ENCODE measurements around the gene DIS3L2.
"Not testable (repeated sequence)": the region's sequence is repeated elsewhere in the genome, so short reads cannot be mapped to it uniquely, and the experiment has no call there.

The DIS3L2 gene

DNA sequence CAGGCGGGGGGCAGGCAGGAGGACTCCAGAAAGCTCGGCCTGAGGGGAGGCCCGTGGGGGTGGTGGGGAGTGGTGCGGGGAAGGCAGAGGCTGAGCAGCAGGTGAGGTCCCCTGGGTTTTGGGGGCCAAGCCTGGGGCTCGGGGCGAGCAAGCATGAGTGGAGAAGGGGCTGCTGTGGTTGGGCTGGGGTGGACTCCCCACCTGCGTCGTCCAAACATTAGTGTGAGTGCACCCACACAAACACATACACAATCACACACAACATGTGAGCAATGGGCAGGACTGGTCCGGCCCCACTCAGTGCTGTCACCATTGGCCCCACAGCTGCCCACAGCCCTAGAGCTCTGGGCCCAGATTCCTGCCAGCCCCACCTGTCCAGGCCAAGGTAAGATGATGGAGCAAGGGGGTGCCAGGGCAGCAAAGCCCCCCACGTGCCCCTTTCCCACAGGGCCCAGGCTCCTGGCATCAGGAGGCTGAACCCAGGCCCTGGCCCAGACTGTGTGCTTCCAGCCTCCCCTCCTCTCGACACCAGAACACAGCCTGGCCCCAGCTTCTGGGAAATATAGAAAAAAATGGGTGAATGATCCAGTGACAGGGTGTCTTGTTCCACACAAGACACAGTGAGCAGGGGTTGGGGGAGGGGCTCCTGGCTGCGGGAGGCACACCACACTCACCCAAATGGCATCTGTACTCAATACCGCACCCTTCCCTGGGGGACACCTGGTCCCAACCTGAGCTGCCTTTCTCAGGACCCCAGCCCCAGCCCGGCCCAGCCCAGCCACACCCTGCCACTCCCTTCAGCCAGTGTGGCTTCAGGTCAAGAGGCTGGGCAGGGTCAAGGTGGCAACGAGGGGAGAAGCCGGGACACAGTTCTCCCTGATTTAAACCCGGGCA, 416.6 kb downstream of the DIS3L2 start:
- DNase-seq: no peak

DNA sequence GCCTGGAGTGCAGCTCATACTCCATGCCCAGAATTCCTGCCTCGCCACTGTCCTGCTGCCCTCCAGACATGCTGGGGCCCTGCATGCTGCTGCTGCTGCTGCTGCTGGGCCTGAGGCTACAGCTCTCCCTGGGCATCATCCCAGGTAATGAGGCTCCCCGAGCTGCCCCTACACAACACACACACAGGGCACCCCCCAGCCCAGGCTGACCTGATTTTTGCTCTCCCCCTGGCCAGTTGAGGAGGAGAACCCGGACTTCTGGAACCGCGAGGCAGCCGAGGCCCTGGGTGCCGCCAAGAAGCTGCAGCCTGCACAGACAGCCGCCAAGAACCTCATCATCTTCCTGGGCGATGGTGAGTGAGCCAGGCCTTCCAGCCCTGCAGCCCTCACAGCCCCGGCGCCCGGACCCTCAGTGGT, 417.2 kb downstream of the DIS3L2 start, which contains the start of gene ALPP:
Gene ALPP (plus strand): TSS at position 17 of the 417 bp plus-strand sequence. CDS start 52 bp downstream, at position 69.
- not testable (repeated sequence) for DNase-seq

DNA sequence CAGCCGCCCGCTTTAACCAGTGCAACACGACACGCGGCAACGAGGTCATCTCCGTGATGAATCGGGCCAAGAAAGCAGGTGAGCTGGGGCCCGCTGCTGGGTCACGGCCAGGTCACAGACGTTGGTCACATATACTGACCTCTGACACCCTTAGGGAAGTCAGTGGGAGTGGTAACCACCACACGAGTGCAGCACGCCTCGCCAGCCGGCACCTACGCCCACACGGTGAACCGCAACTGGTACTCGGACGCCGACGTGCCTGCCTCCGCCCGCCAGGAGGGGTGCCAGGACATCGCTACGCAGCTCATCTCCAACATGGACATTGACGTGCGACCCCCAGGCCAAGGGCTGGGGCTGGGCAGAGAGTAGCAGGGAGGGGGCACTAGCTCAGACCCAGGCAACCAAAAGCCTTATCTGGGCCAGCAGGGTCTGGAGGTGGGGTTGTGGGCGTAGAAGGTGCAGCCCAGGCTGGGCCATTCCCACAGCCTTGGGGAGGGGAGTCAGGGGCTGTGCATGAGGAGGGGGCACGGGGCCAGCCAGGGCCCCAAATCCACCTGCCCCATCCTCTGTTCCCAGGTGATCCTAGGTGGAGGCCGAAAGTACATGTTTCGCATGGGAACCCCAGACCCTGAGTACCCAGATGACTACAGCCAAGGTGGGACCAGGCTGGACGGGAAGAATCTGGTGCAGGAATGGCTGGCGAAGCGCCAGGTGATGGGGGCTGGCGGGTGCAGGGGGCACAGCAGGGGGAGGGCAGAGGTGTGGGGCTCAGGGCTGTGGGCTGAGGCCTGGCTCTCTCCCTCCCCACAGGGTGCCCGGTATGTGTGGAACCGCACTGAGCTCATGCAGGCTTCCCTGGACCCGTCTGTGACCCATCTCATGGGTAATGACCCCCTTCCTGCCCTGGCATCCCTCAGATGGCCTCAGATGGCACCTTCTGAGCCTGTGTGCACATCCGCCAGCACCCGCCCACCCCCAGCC, 418.4 kb downstream of the DIS3L2 start:
- not testable (repeated sequence) for DNase-seq

DNA sequence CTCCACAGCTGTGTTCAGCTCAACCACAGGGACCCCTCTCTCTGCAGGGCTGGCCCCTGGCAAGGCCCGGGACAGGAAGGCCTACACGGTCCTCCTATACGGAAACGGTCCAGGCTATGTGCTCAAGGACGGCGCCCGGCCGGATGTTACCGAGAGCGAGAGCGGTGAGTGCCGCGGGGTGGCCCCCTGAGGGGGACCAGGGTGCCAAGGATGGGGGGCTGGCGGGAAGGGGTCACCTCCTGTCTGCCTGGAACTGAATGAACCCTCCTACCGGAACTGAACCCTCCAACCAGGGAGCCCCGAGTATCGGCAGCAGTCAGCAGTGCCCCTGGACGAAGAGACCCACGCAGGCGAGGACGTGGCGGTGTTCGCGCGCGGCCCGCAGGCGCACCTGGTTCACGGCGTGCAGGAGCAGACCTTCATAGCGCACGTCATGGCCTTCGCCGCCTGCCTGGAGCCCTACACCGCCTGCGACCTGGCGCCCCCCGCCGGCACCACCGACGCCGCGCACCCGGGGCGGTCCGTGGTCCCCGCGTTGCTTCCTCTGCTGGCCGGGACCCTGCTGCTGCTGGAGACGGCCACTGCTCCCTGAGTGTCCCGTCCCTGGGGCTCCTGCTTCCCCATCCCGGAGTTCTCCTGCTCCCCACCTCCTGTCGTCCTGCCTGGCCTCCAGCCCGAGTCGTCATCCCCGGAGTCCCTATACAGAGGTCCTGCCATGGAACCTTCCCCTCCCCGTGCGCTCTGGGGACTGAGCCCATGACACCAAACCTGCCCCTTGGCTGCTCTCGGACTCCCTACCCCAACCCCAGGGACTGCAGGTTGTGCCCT, 419.9 kb downstream of the DIS3L2 start:
- not testable (repeated sequence) for DNase-seq

DNA sequence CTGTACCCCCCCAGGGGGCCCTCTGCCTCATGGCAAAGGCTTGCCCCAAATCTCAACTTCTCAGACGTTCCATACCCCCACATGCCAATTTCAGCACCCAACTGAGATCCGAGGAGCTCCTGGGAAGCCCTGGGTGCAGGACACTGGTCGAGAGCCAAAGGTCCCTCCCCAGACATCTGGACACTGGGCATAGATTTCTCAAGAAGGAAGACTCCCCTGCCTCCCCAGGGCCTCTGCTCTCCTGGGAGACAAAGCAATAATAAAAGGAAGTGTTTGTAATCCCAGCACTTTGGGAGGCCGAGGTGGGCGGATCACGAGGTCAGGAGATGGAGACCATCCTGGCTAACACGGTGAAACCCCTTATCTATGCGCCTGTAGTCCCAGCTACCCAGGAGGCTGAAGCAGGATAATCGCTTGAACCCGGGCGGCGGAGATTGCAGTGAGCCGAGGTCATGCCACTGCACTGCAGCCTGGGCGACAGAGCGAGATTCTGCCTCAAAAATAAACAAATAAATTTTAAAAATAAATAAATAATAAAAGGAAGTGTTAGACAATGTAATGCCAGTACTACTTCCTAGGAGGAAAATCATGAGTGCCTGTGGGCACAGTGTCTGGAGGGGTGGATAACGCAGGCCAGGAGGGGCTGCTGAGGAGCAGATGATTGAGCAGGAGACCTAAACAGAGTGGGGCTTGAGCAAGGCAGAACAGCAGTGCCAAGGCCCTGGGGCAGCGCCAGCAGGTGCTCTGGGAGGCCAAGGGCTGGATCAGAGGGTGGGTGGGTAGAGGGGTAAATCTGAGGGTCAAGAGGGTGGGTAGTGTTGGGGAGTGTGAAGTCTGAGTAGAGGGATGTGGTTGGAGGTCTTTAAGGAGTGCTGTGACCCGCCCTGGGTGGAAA, 421.1 kb downstream of the DIS3L2 start:
- no peak for DNase-seq

DNA sequence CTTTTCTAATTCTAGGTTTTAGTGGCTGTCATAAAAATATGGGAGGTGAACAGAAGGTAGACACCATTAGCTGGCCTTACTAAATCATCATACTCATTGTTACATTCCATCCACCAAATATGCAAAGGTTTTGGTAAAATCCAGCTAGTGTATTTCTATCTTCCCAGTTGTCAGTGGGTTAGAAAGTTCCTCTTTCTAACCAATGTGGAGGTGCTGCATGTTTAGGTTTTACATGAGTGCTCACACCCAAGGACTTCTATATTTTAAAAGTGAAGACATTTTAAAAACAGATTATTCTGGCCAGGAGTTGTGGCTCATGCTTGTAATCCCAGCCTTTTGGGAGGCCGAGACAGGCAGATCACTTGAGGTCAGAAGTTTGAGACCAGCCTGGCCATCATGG, 423.0 kb downstream of the DIS3L2 start:
- DNase-seq: no peak

DNA sequence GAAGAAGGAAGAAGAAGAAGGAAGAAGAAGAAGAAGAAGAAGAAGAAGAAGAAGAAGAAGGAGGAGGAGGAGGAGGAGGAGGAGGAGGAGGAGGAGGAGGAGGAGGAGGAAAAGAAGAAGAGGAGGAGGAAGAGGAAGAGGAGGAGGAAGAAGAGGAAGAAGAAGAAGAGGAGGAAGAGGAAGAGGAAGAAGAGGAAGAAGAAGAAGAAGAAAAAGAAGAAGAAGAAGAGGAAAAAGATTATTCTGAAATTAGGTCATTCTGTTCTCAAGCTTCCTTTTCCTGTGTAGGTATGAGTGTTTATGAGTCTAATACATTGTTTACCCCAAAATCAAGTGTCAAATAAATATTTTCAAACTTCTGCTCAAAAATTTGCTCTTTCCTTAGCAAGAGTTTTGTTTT, 423.5 kb downstream of the DIS3L2 start:
- not testable (repeated sequence) for DNase-seq

DNA sequence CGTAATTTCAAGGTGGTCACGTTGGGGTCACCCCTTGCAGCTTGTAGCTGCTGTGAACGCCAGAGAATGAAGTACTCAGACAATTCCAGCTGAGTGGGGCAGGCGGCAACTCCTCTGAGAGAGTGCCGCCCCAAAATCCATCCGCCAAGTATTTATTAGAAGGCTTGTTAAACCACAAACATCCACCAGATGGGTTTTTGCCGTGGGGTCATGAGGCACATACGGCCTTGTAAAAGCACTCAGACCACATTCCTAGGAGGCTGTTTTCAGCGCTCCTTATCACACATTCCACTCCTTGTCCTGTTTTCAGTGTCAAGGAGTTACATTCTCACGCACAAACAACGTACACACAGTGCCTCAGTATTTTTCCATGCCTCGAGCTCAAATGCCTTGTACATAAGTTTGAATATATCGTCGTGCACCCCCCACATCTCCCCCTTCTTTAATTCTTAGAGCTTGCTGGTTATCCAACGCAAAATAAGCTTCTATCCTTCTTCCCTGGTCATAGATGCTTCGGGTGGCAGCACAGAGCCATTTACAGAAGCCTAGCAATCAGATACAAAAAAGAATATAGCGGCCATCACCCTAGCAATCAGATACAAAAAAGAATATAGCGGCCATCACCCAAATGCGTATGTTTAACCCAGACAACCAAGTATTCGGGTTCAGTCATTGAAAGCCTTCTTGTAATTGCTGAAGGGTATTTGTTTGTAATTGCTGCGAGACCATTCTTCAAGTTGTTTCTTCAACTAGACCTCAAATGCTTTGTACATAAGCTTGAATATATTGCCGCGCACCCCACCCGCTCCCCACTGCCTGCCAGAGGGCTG, 424.4 kb downstream of the DIS3L2 start:
- no peak for DNase-seq

DNA sequence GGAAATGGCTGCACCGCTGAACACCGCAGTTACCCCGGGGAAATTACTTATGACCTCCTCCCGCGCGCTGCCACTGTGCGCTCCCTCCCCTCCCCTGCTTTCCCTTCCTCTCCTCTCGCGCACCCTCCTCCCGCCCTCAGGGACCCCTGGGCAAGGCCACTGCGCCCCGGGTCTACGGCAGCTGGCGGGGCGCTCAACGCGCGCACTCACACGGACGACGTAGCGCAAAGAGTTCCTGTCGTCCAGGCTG, 424.9 kb downstream of the DIS3L2 start:
- DNase-seq: no peak
